ENCODE measurements around the gene CSDE1.

DNA sequence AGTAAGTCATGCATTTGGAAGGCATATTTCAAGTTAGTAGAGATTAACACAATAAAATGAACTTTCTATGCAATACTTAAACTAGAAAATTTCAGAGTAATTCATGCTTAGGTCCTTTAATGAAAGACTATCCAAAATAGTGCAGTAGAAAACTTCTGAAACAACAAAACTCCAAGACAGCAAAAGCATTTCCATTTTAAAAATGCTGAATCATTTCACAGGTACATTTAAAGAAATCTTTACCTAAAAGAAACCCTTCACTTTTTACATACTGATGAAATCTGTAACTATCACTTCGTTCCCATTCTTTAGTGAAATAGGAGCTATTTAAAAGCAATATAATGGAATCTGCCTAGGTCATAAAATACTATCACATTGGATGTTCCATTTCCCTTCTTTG is 17.5 kb downstream of the CSDE1 start:
- TF ChIP-seq, protein P1, sequence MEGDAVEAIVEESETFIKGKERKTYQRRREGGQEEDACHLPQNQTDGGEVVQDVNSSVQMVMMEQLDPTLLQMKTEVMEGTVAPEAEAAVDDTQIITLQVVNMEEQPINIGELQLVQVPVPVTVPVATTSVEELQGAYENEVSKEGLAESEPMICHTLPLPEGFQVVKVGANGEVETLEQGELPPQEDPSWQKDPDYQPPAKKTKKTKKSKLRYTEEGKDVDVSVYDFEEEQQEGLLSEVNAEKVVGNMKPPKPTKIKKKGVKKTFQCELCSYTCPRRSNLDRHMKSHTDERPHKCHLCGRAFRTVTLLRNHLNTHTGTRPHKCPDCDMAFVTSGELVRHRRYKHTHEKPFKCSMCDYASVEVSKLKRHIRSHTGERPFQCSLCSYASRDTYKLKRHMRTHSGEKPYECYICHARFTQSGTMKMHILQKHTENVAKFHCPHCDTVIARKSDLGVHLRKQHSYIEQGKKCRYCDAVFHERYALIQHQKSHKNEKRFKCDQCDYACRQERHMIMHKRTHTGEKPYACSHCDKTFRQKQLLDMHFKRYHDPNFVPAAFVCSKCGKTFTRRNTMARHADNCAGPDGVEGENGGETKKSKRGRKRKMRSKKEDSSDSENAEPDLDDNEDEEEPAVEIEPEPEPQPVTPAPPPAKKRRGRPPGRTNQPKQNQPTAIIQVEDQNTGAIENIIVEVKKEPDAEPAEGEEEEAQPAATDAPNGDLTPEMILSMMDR (conservative IDR thresholded peaks at IDR 0.05 in 1 of 2, IDR thresholded peaks at IDR 0.05 in 1 of 2; ENCODE audit: extremely low read depth in 1 of 2, insufficient read depth in 1 of 2, low read depth in 1 of 2, low read length in 2 of 2) = no peak
- no peak for TF ChIP-seq EZH2 (IDR thresholded peaks at IDR 0.05; ENCODE audit: borderline replicate concordance, low read length)
